Measurements from ENCODE around the gene VASH1.

GRCh38 chr14:76742185-76742584 is 19.1 kb upstream of the VASH1 start:
- no peak for TF ChIP-seq CTCF (IDR thresholded peaks at IDR 0.05)
- TF ChIP-seq POLR2AphosphoS5 (IDR thresholded peaks at IDR 0.05), result no peak
- no peak for TF ChIP-seq POLR2A (IDR thresholded peaks at IDR 0.05)
- TF ChIP-seq EP300 (IDR thresholded peaks at IDR 0.05), result no peak

Measured in sigmoid colon (tissue), 4 donors.